ENCODE results near the gene RANBP3.

The RANBP3 gene

DNA sequence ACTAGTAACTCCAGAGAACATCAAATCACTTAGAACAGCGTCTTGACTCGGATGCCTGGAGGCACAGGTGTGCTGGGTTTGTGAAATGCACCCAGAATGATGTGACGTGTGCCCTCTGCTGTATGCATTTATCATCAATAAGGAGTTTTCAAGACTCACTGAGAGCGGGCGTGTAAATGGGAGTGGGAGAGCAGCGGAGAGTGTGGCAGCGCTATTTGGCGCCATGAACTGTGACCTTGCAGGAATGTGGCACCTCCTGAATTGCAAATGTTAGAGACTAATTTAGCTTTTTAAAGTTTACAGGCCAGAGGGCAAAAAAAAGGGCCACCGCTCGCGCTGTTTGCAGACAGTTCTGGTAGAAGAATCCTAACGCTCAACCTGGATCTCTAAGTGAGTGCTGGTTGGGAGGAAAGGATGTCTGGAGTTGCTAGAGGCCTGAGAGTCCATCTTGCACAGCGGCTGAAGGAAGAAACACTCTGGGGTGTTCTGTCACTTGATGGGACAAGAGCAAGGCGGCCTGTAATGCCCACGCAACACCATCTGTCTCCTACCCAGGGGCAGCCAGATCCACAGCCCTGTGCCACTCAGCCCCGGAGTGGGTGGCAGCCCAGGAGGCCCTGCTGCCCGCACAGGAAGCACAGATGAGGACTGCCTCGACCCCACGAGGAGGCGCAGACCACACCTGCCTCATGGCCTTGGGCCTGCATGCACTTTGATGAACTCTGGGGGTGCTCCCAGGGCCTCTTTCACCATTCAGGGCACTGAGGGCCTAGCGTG is 19.7 kb downstream of the RANBP3 start:
- Histone ChIP-seq H3K36me3 (ENCODE audit: low read depth) (no peaks in the 10 kb centered on the region), H3K9me3 (ENCODE audit: severe bottlenecking) (no peaks in the 10 kb centered on the region), H3K27me3 (ENCODE audit: insufficient read depth, poor library complexity, severe bottlenecking) (no peaks in the 10 kb centered on the region), H3K4me3 (ENCODE audit: severe bottlenecking) (no peak overlapping the region), H3K27ac (ENCODE audit: poor library complexity, severe bottlenecking) (no peak overlapping the region), H3K4me1 (ENCODE audit: insufficient read depth, poor library complexity, severe bottlenecking) (peaks cover 16% of the 10 kb centered on the region)
- TF ChIP-seq, protein P1, sequence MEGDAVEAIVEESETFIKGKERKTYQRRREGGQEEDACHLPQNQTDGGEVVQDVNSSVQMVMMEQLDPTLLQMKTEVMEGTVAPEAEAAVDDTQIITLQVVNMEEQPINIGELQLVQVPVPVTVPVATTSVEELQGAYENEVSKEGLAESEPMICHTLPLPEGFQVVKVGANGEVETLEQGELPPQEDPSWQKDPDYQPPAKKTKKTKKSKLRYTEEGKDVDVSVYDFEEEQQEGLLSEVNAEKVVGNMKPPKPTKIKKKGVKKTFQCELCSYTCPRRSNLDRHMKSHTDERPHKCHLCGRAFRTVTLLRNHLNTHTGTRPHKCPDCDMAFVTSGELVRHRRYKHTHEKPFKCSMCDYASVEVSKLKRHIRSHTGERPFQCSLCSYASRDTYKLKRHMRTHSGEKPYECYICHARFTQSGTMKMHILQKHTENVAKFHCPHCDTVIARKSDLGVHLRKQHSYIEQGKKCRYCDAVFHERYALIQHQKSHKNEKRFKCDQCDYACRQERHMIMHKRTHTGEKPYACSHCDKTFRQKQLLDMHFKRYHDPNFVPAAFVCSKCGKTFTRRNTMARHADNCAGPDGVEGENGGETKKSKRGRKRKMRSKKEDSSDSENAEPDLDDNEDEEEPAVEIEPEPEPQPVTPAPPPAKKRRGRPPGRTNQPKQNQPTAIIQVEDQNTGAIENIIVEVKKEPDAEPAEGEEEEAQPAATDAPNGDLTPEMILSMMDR (IDR thresholded peaks at IDR 0.05; ENCODE audit: poor library complexity, severe bottlenecking), result no peak
- no peak for DNase-seq (ENCODE audit: low spot score)
- ATAC-seq (ENCODE audit: low read depth), result no peak

DNA sequence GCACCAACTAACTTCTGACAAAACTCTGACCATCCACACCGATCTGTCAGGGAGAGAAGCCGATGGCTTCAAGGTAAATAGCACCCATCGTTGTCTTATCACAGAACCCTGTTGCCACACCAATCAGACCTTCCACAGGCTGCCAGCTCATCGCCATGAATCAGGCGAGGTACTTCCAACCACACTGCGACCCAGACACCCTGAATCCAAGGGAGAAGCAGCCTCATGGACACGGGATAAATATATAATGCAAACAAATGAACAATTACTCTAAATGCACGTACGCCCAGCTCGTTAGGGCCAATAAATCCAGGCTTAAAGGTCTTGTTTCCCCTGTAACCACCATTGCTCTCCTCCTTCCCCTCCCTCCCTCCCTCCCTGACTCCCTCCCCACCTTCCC is 20.8 kb downstream of the RANBP3 start:
- H3K36me3 ChIP-seq (ENCODE audit: low read depth), result no peaks in the 10 kb centered on the region
- H3K4me3 ChIP-seq (ENCODE audit: severe bottlenecking), result no peak overlapping the region
- DNase-seq (ENCODE audit: low spot score) (no peak), ATAC-seq (ENCODE audit: low read depth) (no peak)
- TF ChIP-seq, protein P1 (IDR thresholded peaks at IDR 0.05; ENCODE audit: poor library complexity, severe bottlenecking), result no peak
- no peaks in the 10 kb centered on the region for H3K27me3 ChIP-seq (ENCODE audit: insufficient read depth, poor library complexity, severe bottlenecking)
- peaks cover 16% of the 10 kb centered on the region for H3K4me1 ChIP-seq (ENCODE audit: insufficient read depth, poor library complexity, severe bottlenecking)
- H3K27ac ChIP-seq (ENCODE audit: poor library complexity, severe bottlenecking), result no peak overlapping the region
- H3K9me3 ChIP-seq (ENCODE audit: severe bottlenecking), result no peaks in the 10 kb centered on the region

DNA sequence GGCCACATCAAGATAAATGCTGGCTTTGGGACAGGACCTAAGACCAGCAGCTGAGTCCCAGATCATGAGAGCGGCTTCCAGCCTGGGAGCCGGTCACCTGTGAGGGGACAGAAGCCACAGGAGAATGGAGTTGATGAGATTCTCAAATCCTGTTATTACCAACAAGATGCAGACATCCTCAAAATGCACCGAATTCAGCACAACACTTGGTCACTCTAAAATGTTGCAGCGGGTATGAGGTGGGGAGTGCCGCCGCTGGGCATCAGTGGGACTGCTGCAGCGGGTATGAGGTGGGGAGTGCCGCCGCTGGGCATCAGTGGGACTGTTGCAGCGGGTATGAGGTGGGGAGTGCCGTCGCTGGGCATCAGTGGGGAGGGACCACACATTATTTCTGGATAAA is 21.2 kb downstream of the RANBP3 start:
- H3K27me3 ChIP-seq (ENCODE audit: insufficient read depth, poor library complexity, severe bottlenecking), result no peaks in the 10 kb centered on the region
- TF ChIP-seq, protein P1 (IDR thresholded peaks at IDR 0.05; ENCODE audit: poor library complexity, severe bottlenecking), result no peak
- DNase-seq (ENCODE audit: low spot score), result no peak

DNA sequence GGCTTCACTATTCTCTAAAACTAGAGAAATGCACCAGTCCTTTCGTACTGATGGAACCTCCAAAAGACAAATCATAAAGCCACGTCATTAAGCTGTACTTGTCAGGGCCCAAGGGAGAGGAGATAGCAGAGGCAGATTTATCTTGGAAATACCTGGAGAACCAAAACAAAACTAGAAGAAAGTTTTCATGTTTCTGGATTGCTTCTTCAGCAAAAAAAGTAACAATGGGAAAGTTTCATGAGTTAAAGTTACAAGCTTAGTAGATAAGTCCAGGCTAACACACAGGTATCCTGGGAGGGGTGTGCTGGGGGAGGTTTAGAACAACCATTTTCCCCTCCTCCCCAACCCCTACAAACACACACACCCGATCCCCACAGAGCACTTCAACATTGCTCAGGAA is 21.6 kb downstream of the RANBP3 start:
- peaks cover 14% of the 10 kb centered on the region for H3K4me1 ChIP-seq (ENCODE audit: insufficient read depth, poor library complexity, severe bottlenecking)
- H3K27me3 ChIP-seq (ENCODE audit: insufficient read depth, poor library complexity, severe bottlenecking), result no peaks in the 10 kb centered on the region
- H3K4me3 ChIP-seq (ENCODE audit: severe bottlenecking), result no peak overlapping the region
- H3K9me3 ChIP-seq (ENCODE audit: severe bottlenecking), result no peaks in the 10 kb centered on the region
- H3K36me3 ChIP-seq (ENCODE audit: low read depth), result no peaks in the 10 kb centered on the region
- ATAC-seq (ENCODE audit: low read depth) (no peak), DNase-seq (ENCODE audit: low spot score) (no peak)
- TF ChIP-seq, protein P1 (IDR thresholded peaks at IDR 0.05; ENCODE audit: poor library complexity, severe bottlenecking), result no peak
- H3K27ac ChIP-seq (ENCODE audit: poor library complexity, severe bottlenecking), result no peak overlapping the region

More for the DNA sequence above, 21.2 kb downstream of the RANBP3 start:
- peaks cover 14% of the 10 kb centered on the region for H3K4me1 ChIP-seq (ENCODE audit: insufficient read depth, poor library complexity, severe bottlenecking)
- ATAC-seq (ENCODE audit: low read depth), result no peak
- no peak overlapping the region for H3K27ac ChIP-seq (ENCODE audit: poor library complexity, severe bottlenecking)
- no peaks in the 10 kb centered on the region for H3K9me3 ChIP-seq (ENCODE audit: severe bottlenecking)
- no peaks in the 10 kb centered on the region for H3K36me3 ChIP-seq (ENCODE audit: low read depth)
- H3K4me3 ChIP-seq (ENCODE audit: severe bottlenecking), result no peak overlapping the region

DNA sequence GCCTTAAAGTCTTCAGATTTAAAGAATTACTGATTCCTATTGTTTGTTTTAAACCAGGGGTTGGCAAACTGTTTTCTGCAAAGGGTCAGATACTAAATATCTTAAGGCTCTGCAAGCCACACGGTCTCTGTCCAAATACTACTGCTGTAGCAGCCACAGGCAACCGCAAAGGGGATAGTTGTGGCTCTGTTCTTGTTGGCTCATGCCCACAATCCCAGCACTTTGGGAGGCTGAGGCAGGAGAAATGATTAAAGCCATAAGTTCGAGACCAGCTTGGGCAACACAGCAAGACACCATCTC is 22.4 kb downstream of the RANBP3 start:
- Histone ChIP-seq H3K36me3 (ENCODE audit: low read depth) (peaks cover 3% of the 10 kb centered on the region; the same call in 1 of the 2 replicates), H3K27me3 (ENCODE audit: insufficient read depth, poor library complexity, severe bottlenecking) (no peaks in the 10 kb centered on the region), H3K4me1 (ENCODE audit: insufficient read depth, poor library complexity, severe bottlenecking) (peaks cover 14% of the 10 kb centered on the region), H3K9me3 (ENCODE audit: severe bottlenecking) (no peaks in the 10 kb centered on the region), H3K4me3 (ENCODE audit: severe bottlenecking) (no peak overlapping the region), H3K27ac (ENCODE audit: poor library complexity, severe bottlenecking) (no peak overlapping the region)
- DNase-seq (ENCODE audit: low spot score) (no peak), ATAC-seq (ENCODE audit: low read depth) (no peak)
- TF ChIP-seq, protein P1 (IDR thresholded peaks at IDR 0.05; ENCODE audit: poor library complexity, severe bottlenecking), result no peak

All from RWPE2 (cell line).